ENCODE measurements around the gene C4orf54.

C4orf54 gene

DNA sequence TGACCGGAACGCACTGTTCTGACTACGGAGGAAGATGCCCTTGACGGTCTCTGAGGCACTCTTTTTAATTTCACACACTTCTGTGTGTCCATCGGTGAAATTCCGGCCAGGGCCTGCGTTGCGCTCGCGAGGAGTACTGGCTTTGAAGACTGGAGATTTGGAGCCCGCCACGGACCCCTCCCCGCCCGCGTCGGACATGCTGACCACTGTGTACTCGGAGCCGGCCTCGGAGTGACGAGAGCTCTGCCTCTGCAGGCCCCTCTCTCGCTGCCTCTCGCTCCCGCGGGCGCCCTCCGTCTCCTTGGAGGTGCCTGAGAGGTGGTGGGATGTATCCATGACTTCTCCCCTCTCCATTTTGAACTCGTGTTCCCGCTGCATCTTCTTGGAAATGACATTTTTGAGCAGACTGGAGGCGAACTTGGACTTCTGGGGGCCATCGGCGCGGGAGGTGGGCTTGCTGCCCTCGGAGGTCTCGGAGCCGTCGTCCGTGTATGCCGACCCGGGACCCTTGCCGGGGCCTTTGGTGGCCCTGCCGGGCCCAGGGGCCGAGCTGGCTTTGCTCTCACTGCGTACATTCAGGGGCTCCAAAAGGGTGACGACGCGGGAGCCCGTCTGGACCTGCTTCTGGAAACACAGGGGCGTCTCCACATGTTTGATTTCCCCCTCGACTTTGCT is 5.7 kb downstream of the C4orf54 start:
- no peak for DNase-seq

GRCh38 chr4:99651016-99651769 is 6.4 kb downstream of the C4orf54 start:
- DNase-seq = no peak

GRCh38 chr4:99649778-99650177 is 7.8 kb downstream of the C4orf54 start:
- DNase-seq = no peak

GRCh38 chr4:99649208-99649607 is 8.4 kb downstream of the C4orf54 start:
- DNase-seq = no peak

- DNase-seq = no peak
Observed at GRCh38 chr4:99648321-99648720, 9.3 kb downstream of the C4orf54 start.

DNA sequence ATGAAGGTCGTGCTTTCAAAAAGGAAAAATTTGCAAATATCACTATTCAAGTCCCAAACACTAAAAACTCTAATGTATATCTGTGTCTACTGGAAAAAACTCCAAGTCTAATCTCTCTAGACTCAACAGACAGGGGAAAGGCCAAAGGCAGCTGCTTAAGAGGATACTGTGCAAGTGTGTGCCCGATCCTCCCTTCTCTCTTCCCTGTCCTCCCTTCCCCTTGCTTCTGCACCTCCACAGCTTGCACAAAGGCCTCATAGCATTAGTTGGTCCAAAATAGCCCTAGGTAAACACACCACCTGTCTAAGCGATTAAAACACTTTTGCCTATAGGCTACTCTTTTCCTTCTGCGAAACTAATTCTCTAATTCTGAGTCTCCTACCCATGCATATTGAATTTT is 10.6 kb downstream of the C4orf54 start:
- DNase-seq = no peak

GRCh38 chr4:99645638-99646037 is 12.0 kb downstream of the C4orf54 start:
- no peak for DNase-seq

DNA sequence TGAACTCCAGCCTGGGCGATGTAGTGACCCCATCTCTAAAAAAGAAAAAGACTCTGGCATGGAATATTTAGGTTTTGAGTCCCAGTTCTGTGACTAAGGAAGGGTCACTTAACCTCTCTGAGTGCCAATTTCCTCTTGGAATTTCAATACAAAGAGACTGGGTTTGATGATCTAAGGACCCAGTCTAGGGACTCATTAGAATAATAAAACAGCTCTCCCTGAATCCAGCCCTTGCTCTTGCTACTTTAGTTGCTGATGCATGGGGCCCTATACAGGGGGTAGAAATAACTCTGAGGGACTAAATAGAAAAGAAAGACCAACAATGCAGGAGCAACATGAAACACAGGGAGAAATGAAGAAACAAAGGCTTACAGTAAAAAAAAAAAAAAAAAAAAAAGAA is 12.6 kb downstream of the C4orf54 start:
- no peak for DNase-seq

GRCh38 chr4:99644453-99644852 is 13.2 kb downstream of the C4orf54 start:
- DNase-seq = no peak

- no peak for DNase-seq
Observed at GRCh38 chr4:99642725-99643489, 14.7 kb downstream of the C4orf54 start.

GRCh38 chr4:99640676-99641075 is 17.0 kb downstream of the C4orf54 start:
- no peak for DNase-seq

GRCh38 chr4:99637174-99637573 is 20.5 kb downstream of the C4orf54 start:
- DNase-seq = no peak

DNA sequence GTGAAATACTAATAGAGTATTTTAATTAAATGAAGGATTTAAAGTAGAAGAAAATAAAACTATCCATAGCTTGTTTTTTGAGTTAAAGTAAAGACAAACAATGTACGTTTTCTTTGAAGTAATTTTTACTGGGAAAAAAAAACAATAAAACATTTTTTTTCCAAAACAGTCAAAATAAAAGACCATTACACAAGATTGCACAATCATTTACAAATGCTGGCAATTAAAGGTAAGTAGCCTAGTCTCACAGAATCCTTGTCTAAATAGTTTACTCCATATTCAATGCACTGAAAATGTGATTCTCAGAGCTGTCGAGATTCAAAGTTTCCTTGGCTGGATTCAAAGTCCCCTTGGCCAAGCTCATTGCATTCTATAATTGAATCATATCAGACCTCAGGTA is 21.2 kb downstream of the C4orf54 start:
- DNase-seq = no peak

GRCh38 chr4:99635601-99636000 is 22.0 kb downstream of the C4orf54 start:
- no peak for DNase-seq

- DNase-seq = no peak
Observed at GRCh38 chr4:99634742-99635360, 22.8 kb downstream of the C4orf54 start.

- no peak for DNase-seq
Observed at GRCh38 chr4:99633772-99634171, 23.9 kb downstream of the C4orf54 start.

- no peak for DNase-seq
Observed at GRCh38 chr4:99630857-99631360, 26.7 kb downstream of the C4orf54 start.

DNA sequence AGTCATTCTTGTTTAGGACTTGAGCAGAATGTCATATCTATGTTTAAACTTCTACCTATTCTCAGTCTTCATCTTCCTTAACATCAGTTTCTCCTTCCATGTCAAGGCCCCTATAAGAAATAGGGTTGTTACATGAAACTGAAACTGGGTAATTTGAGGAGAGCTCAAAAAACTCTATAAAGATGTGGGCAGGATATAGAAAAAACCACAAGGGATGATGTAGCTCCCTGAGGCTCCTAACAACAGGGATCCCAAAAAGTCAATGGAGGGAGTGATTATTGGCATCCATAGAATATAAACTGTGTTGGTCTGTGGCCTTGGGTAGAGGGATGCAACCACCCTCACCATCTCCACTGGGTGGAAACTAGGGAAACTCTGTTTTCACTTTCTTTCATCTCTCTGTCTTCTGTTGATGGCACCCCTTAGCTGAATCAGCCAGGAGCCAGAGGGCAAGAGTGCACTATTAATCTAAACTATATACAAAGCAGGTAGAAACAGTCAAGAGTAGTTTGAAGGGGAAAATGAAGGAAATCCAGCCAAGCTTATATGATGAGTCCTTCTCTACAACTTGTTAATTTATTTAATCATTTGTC is 27.6 kb downstream of the C4orf54 start:
- no peak for DNase-seq

DNA sequence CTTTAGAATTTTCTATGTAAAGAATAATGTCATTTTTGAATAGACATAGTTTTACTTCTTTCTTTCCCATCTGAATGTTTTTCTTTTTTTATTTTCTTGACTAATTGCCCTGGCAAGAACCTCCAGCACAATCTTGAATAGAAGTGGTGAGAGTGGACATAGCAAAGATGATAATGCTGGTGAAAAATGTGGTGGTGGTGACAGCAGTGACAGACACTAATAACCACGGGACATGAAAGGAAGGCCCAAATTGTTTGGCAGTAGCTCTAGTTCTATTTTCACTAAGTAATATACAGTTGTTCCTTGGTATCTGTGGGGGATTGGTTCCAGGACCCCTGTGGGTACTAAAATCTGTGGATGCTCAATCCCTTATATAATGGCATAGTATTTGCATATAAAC is 29.6 kb downstream of the C4orf54 start:
- no peak for DNase-seq

DNA sequence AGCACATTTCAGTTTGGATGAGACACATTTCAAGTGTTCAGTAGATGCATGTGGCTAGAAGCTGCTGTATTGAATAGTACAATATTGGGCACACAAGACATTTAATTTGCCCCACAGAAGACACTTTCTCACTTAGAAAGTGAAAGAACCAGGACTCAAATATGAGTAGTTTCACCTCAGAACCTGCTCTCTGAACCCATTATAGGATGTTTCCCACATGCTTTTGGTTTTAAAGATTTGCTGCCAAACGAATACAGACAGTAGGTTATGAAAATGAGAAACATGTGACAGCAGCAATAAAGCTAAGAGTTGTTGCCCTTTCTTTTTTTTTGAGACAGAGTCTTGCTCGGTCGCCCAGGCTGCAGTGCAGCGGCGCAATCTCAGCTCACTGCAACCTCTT is 32.3 kb downstream of the C4orf54 start:
- DNase-seq = no peak

GRCh38 chr4:99624141-99624719 is 33.4 kb downstream of the C4orf54 start:
- no peak for DNase-seq

GRCh38 chr4:99622341-99622740 is 35.3 kb downstream of the C4orf54 start:
- no peak for DNase-seq

All from CD4-positive, alpha-beta T cell treated with Interleukin-10 for 1 hour (primary cell).